ENCODE data around the gene SPIRE1.

DNA sequence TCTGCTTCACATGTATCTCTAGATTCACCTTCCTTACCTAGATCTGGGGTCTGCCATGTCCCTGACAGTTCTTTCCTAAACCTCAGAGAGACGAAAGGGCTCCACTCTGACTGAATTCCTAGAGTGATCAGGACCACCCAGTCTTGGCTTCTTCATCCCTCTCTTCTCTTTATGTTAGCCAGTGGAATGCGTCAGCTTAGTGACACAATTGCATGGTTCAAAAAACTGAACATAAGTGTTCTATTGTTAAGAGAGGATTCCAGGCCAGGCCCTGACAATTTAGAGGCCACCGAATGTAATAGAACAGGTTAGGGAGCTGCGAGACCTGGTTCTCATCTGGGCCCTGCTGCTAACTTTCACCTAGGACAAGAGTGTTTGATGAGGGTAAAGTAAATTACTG, 240.2 kb downstream of the SPIRE1 start:
- TF ChIP-seq, protein P1, sequence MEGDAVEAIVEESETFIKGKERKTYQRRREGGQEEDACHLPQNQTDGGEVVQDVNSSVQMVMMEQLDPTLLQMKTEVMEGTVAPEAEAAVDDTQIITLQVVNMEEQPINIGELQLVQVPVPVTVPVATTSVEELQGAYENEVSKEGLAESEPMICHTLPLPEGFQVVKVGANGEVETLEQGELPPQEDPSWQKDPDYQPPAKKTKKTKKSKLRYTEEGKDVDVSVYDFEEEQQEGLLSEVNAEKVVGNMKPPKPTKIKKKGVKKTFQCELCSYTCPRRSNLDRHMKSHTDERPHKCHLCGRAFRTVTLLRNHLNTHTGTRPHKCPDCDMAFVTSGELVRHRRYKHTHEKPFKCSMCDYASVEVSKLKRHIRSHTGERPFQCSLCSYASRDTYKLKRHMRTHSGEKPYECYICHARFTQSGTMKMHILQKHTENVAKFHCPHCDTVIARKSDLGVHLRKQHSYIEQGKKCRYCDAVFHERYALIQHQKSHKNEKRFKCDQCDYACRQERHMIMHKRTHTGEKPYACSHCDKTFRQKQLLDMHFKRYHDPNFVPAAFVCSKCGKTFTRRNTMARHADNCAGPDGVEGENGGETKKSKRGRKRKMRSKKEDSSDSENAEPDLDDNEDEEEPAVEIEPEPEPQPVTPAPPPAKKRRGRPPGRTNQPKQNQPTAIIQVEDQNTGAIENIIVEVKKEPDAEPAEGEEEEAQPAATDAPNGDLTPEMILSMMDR (IDR thresholded peaks at IDR 0.05): no peak
- TF ChIP-seq POLR2A (IDR thresholded peaks at IDR 0.05) (no peak), EP300 (IDR thresholded peaks at IDR 0.05) (no peak)

Measured in ovary (tissue), 3 donors.